ENCODE data around the gene ACTL8. TPM values are rescaled to one million over a fixed set of nuclear protein-coding genes. Genes with fewer than 3 reads are reported as not detected.
A peak's percentile ranks its signal among the peaks of the same experiment; 100 is the strongest.

ACTL8 gene
- total RNA-seq, 1 donor from 2014 or later, result not detected

GRCh38 chr1:17846341-17846740 is 91.2 kb downstream of the ACTL8 start:
- Mint-ChIP-seq H3K36me3 (ENCODE audit: low read depth) (no peaks in the 10 kb centered on the region), H3K9me3 (ENCODE audit: low read depth) (peaks cover 3% of the 10 kb centered on the region), H3K27me3 (ENCODE audit: low read depth) (peaks cover 34% of the 10 kb centered on the region), H3K4me3 (ENCODE audit: unreplicated experiment) (no peak overlapping the region), H3K4me1 (ENCODE audit: low read depth) (no peaks in the 10 kb centered on the region), H3K27ac (ENCODE audit: unreplicated experiment) (no peak overlapping the region)
- no peak for DNase-seq (ENCODE audit: low spot score)
- TF ChIP-seq, protein P1, sequence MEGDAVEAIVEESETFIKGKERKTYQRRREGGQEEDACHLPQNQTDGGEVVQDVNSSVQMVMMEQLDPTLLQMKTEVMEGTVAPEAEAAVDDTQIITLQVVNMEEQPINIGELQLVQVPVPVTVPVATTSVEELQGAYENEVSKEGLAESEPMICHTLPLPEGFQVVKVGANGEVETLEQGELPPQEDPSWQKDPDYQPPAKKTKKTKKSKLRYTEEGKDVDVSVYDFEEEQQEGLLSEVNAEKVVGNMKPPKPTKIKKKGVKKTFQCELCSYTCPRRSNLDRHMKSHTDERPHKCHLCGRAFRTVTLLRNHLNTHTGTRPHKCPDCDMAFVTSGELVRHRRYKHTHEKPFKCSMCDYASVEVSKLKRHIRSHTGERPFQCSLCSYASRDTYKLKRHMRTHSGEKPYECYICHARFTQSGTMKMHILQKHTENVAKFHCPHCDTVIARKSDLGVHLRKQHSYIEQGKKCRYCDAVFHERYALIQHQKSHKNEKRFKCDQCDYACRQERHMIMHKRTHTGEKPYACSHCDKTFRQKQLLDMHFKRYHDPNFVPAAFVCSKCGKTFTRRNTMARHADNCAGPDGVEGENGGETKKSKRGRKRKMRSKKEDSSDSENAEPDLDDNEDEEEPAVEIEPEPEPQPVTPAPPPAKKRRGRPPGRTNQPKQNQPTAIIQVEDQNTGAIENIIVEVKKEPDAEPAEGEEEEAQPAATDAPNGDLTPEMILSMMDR (IDR thresholded peaks at IDR 0.05), result no peak

- Mint-ChIP-seq H3K27ac (ENCODE audit: unreplicated experiment) (no peak overlapping the region), H3K4me3 (ENCODE audit: unreplicated experiment) (no peak overlapping the region)
- TF ChIP-seq, protein P1 (IDR thresholded peaks at IDR 0.05), result no peak
These were observed 92.0 kb downstream of the ACTL8 start for GRCh38 chr1:17847111-17847510.

GRCh38 chr1:17849216-17849615 is 94.1 kb downstream of the ACTL8 start:
- Mint-ChIP-seq H3K4me1 (ENCODE audit: low read depth) (no peaks in the 10 kb centered on the region), H3K4me3 (ENCODE audit: unreplicated experiment) (no peak overlapping the region), H3K36me3 (ENCODE audit: low read depth) (no peaks in the 10 kb centered on the region), H3K27ac (ENCODE audit: unreplicated experiment) (no peak overlapping the region), H3K27me3 (ENCODE audit: low read depth) (peaks cover 27% of the 10 kb centered on the region), H3K9me3 (ENCODE audit: low read depth) (peaks cover 3% of the 10 kb centered on the region)
- TF ChIP-seq, protein P1 (IDR thresholded peaks at IDR 0.05), result peak; percentile 16
- no peak for DNase-seq (ENCODE audit: low spot score)

More at GRCh38 chr1:17847111-17847510, 92.0 kb downstream of the ACTL8 start:
- H3K9me3 Mint-ChIP-seq (ENCODE audit: low read depth), result peaks cover 3% of the 10 kb centered on the region
- peaks cover 31% of the 10 kb centered on the region for H3K27me3 Mint-ChIP-seq (ENCODE audit: low read depth)
- H3K36me3 Mint-ChIP-seq (ENCODE audit: low read depth), result no peaks in the 10 kb centered on the region
- H3K4me1 Mint-ChIP-seq (ENCODE audit: low read depth), result no peaks in the 10 kb centered on the region
- no peak for DNase-seq (ENCODE audit: low spot score)

GRCh38 chr1:17851056-17851455 is 95.9 kb downstream of the ACTL8 start:
- Mint-ChIP-seq H3K4me1 (ENCODE audit: low read depth) (no peaks in the 10 kb centered on the region), H3K36me3 (ENCODE audit: low read depth) (no peaks in the 10 kb centered on the region)
- DNase-seq (ENCODE audit: low spot score), result no peak

DNA sequence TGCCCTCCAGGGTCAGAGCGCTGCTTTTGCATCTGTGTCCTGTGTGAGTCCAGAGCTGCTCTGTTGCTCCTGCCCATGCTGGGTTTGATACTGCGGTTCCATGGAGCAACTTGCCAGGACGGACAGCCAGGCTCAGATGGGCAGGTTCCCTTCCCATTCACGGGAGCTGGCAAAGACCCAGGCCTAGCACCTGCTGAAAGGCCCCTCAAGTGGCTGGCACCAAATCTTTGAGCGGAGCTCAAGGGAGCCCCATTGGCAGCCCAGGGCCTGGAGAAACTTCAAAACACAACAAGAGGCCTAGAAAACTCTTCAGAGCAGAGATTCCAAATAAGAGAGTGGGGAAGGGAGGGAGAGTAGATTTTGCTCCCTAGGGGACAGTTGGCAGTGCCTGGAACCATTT is 97.2 kb downstream of the ACTL8 start:
- Mint-ChIP-seq H3K4me3 (ENCODE audit: unreplicated experiment) (no peak overlapping the region), H3K4me1 (ENCODE audit: low read depth) (no peaks in the 10 kb centered on the region), H3K27me3 (ENCODE audit: low read depth) (peaks cover 25% of the 10 kb centered on the region), H3K27ac (ENCODE audit: unreplicated experiment) (no peak overlapping the region), H3K36me3 (ENCODE audit: low read depth) (no peaks in the 10 kb centered on the region), H3K9me3 (ENCODE audit: low read depth) (peaks cover 3% of the 10 kb centered on the region)
- TF ChIP-seq, protein P1 (IDR thresholded peaks at IDR 0.05), result no peak
- no peak for DNase-seq (ENCODE audit: low spot score)

More at GRCh38 chr1:17851056-17851455, 95.9 kb downstream of the ACTL8 start:
- peaks cover 3% of the 10 kb centered on the region for H3K9me3 Mint-ChIP-seq (ENCODE audit: low read depth)
- peaks cover 25% of the 10 kb centered on the region for H3K27me3 Mint-ChIP-seq (ENCODE audit: low read depth)
- no peak overlapping the region for H3K27ac Mint-ChIP-seq (ENCODE audit: unreplicated experiment)
- TF ChIP-seq, protein P1 (IDR thresholded peaks at IDR 0.05), result no peak
- no peak overlapping the region for H3K4me3 Mint-ChIP-seq (ENCODE audit: unreplicated experiment)
